ENCODE data around the gene TEAD3.

- TF ChIP-seq SP1 (IDR thresholded peaks at IDR 0.05) (no peak), CTCF (IDR thresholded peaks at IDR 0.05; ENCODE audit: low read depth, low read length, missing input control) (no peak), EGR1 (IDR thresholded peaks at IDR 0.05; ENCODE audit: low read depth in 2 of 2) (no peak), JUND (IDR thresholded peaks at IDR 0.05) (no peak), ATF3 (IDR thresholded peaks at IDR 0.05) (no peak), HNF4G (IDR thresholded peaks at IDR 0.05) (no peak), REST (IDR thresholded peaks at IDR 0.05) (no peak), GABPA (IDR thresholded peaks at IDR 0.05 in 1 of 2, conservative IDR thresholded peaks at IDR 0.05 in 1 of 2) (no peak)
These were observed 48.7 kb downstream of the TEAD3 start for GRCh38 chr6:35448191-35448590.

Data from liver (tissue), 3 donors.